GM03348 (cell line): ENCODE results near the gene SPOCK3.
"Not testable (repeated sequence)": the region's sequence is repeated elsewhere in the genome, so short reads cannot be mapped to it uniquely, and the experiment has no call there.

ENCODE experiments used
- DNase-seq: peaks from one replicate; pipeline ENCODE4 v3.0.0; 2012; ENCODE audit warnings: low spot score

The SPOCK3 gene

DNA sequence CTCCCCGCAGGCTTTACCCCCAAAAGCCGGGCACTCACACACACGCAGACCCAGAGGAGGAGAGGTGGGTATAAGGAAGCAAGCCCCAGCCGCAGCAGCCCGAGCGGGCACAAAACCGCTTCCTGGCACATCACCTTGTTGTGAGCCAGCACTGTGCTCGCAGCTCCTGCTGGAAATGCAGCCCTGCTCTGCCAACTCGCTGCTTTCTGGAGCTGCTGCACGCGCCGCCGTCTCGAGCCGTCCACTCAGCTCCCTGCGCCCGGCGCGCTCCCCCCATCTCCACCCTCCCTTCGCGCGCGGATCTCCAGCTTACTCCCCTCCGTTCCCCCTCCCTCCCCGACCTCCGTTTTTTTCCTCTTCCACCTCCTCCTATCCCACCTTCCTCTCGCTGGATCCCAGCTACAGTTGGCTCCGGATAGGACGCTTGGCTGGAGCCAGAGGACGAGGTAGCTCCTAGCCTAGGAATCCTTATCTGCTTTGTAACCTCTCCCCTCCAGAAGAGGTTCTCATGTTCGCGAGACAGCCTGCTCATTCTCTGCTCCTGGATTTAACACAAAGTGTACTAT, at the start of gene SPOCK3:
Gene SPOCK3 (minus strand): TSS at position 179 of the 566 bp plus-strand sequence.
- DNase-seq, result peak; percentile 36

DNA sequence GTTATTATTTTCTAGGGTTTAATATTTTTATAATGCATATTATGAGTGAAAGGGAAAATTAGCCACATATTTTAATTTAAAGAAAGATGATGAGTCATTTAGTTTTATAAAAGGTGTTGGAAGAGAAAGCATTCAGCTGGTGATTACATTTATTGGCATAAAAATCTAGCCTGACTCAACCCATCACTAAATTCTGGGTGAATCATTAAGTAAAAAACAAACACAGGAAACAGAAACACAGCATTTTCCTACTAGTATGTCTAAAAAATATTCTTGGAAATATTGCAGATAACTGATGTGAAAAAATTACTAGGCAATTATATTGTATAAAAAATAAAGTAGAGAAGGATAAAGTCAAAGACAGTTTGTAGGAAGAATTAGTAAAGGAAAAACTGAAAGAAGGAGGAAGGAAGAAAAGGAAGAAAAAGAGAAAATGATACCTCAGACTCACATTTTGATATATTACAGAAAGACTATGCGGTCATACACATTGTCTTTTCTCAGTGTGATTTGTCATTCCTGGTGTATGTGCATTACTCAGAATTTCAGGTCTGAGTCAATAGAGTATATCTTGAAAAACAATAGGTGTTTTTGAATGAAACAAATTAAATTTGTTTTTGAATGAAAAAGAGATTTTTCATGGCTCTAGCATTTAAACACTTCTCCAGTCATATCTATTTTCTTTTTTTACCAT, 48.0 kb upstream of the SPOCK3 start:
- DNase-seq, result no peak

DNA sequence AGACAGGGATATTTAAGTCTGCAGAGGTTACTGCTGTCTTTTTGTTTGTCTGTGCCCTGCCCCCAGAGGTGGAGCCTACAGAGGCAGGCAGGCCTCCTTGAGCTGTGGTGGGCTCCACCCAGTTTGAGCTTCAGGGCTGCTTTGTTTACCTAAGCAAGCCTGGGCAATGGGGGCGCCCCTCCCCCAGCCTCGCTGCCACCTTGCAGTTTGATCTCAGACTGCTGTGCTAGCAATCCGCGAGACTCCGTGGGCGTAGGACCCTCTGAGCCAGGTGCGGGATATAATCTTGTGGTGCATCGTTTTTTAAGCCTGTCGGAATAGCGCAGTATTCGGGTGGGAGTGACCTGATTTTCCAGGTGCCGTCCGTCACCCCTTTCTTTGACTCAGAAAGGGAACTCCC, 47.3 kb upstream of the SPOCK3 start:
- DNase-seq, result not testable (repeated sequence)

DNA sequence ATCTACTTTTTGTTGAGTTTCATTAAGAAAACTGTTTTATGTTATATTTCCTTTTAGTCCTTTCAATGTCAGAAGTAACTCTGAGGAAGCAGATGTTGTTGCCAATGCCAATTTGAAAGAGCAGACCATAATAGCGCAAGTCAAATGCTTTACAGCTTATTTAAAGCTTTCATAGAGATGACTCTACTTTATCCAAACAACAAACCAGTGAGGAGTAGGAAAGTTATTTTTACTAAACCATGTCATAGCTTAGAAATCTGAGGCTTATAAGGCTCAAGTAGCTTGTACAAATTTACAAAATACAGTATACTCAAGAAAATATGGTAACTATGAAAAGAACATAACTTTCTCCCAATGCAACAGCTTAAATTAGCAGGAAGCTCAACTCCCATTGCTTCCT, 40.1 kb upstream of the SPOCK3 start:
- DNase-seq, result no peak

DNA sequence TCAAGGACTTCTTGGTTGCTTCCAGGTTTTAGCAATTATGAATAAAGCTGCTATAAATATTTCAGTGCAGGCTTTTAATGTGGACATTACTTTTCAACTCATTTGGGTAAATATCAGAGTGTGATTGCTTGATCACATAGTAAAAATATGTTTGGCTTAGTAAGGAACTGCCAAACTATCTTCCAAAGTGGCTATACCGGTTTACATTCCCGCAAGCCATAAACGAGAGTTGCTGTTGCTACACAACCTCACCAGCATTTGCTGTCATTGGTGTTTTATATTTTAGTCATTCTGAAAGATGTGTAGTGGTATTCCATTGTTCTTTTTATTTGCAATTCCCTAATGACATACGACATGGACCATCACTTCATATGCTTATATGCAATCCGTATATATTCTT, 30.9 kb upstream of the SPOCK3 start:
- no peak for DNase-seq

DNA sequence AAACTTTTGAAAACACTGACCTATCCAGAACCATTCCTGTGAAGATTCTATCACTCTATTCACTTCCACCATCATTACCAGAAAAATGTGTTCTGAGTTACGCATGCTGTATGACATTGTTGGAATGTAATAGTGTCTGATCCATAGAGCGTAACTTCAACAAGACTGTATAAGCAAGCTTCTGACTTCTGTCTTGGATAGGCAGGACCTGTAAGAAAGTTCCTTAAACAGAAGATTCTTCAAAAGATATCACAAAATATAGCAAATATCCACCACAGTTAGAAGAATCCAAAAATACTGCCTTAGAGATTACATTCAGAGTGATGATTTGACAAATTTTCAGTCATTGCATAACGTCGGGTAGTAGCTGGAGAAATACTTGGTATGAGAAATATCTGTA, 14.0 kb upstream of the SPOCK3 start:
- no peak for DNase-seq

DNA sequence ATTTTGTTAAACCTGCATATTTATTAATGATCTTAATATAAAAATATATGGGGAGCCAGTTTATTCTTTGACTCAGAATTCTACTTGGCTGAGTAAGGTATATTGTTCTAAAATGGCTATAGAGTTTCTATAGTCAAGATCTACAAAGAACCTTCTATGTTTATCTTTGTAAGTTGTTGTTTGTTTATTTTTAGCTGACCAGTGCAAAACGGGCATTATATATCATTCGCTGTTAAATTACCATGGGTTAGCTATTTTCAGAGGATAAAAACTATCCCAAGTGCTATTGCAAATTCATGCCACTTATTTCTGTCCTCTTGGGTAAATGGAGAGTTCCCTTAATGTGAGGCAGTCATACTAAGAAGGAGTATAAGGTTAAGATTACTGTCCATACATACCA, 5.3 kb upstream of the SPOCK3 start:
- DNase-seq, result no peak

DNA sequence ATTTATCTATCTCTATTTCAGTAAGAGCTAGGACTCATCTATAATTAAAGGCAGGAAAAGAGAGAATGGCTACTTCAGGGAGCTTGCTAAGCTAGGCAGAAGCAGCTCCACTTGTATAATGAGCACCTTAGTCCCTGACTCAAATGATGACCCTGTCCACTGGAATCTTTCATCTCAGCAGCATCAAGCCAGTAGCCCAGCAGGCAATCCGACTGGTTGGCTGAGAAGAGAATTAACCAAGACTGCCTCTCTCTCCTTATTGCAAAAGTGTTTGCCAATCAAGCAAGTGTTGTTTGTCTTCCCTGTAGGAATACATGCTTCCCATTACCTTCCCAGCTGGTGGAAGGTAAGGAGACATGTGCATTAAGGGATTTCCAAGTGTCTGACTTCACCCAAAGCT, 3.9 kb upstream of the SPOCK3 start:
- no peak for DNase-seq

DNA sequence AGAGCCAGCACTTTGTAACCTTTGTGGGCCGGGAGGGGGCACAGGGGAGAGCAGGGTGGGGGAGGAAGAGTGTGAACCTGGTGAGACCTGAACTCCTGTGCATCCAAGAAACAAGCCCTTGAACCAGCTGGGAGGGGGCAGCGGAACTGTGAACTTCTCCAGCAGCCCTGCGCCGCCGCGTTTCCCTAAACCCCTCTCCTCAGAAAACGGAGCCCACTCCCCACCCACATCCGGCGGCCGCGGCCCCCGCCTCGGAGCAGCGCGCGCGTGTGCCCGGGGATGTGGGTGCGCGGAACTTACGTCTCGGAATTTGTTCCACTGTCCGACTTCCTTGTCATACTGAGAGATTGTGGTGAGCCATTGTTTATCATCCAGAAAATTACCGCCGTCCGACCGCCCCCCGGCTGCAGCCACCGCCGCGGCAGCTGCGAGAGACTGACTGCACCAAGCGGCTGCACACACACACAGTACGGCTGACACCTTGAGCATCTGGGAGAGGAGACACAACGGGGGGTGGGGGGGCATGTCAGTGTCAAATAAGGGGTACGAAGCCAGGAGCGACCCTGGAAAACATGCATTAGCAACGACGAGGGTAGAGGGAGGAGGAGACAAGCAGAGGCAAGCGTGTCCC, 494 bp downstream of the SPOCK3 start:
- DNase-seq, result peak; percentile 5

DNA sequence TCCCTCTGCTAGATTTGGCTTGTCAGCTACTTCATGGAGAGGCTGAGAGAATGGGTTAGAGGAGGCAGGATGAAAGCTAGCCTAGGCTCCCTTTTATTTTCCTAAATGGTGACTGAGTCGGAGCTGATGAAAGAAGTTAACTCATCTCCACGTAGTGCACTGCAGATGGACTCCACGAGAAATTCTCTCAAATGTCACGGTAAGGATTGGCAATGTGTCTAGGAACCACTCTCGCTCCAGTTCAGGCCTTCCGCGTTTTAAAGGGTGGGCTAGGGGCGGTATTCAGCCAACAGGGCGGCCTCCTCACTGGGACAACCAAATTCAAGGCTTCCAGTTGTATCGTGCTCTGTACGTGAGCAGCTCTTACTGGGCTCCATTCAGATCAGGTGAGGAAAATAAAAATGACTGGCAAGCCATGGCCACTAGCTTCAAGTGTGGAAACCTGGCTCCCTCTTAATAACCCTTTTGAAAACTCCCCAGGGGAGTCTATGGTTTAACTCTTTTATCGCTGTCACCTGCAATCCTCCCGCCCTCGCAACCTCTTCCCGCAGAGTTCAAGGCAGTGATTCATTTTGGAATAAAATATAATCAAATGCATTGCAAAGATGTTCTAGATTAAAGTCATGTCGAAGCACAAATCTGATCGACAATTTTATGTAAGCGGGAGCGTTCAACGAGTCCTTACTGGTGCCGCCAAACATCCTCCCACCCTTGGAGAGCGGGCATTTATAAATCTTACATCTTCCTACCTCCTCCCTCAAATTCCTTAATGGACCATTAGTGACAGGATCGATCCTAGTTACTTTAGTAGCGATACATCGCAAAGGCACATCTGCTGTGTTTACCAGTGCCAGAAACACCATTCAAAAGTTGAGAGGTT, 1.2 kb downstream of the SPOCK3 start:
- no peak for DNase-seq

DNA sequence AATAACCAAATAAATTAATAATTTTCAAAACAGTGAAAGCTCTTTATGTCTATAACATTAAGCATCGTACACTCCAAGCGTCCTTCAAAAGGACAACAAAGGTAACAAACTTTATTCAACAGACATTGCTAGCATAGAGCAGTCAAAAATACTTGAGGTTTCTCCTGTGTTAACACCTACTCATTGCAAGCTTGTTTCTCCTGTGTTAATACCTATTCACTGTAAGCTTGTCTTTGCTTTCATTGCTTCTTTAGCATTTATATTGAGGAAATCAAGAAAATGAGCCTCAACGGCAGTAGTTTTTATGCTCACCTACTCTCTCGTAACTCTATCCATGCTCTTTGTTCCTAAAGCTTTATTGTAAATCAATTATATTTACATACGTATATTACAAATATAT, 3.5 kb downstream of the SPOCK3 start:
- no peak for DNase-seq

DNA sequence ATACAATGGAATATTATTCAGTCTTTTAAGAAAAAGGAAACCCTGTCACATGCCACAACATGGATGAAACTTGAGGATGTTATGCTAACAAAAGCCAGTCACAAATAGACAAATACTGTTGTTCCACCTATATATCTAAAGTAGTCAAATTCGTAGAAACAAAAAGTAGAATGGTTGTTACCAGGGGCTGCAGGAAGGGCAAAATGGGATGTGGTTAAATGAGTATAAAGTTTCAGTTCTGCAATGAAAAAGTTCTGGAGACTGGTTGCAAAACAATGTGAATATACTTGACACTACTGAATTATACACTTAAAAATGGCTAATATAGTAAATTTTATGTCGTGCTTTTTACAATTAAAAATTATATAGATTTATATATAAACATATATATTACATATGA, 12.2 kb downstream of the SPOCK3 start:
- DNase-seq, result no peak

DNA sequence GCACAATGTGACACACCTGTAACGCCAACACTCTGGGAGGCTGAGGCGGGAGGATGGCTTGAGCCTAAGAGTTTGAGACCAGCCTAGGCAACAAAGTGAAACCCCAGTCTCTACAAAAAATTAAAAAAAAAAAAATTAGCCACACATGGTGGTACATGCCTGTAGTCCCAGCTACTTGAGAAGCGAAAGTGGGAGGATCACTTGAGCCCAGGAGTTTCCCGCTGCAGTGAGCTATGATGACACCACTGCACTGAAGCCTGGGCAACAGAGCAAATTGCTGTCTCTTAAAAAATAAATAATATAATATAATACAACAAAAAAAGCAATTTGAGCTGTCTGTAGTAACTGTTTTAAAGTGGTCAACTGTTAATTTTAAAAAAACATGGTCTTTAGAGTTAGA, 13.2 kb downstream of the SPOCK3 start:
- DNase-seq, result no peak

DNA sequence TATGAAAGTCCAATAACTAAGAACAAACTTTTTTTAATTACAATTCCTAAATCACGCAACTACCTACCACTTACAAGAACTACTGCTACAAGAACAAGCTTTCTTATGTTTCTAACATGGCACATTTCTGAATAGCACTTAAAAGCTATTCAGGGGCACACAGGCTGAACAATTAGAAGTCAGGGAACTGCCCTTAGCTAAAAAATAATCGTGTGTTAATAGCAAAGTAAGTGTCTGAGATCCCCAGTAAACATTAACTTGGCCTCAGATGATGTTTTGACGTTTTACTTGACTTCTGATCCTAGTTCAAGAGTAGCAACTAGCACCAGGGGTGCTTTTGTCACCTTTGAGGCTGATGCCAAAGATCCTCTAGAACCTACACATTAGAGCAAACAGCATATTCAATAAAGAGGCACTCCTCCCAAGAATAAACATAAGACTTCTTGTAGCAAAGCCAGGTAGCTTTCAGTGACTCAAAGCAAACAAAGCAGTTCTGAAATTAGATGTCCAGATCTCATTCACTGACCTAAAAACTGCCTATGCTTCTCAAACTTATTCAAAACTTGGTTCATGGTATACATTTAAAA, 16.2 kb downstream of the SPOCK3 start:
- no peak for DNase-seq

DNA sequence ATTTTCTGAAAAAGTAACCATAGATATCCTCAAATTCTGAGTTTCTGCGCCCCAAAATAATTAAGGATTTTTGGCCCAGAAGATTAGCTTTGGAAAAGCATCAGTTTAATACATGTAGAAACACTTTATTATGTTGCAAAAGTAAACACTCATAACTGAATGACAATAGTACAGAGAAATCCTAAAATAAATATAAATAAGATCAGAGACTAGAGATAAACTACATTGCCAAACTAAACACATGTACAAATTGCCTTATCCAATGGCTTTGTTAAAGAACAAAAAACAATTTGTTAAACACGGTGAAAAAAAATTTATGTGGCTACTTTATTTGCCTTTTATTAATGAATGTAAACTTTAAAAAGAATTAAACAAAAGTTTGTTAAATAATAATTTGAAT, 17.5 kb downstream of the SPOCK3 start:
- DNase-seq, result no peak

DNA sequence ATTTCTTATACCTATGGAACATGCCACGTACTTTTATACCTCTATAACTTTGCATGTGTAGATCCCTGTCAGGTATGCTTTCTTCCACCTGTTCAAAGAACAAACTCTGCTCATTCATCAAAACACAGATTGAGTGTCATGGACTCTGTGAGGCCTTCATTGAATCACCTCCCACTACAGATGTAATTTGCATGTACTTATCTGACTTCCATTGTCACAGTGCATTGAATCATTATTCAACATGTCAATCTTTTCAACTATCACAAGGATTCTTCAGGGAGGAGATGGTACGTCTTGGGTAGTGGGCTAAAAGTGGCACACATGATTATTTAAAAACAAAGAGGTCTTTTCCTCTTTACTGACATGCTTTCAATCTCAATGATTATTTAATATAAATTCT, 24.1 kb downstream of the SPOCK3 start:
- no peak for DNase-seq

DNA sequence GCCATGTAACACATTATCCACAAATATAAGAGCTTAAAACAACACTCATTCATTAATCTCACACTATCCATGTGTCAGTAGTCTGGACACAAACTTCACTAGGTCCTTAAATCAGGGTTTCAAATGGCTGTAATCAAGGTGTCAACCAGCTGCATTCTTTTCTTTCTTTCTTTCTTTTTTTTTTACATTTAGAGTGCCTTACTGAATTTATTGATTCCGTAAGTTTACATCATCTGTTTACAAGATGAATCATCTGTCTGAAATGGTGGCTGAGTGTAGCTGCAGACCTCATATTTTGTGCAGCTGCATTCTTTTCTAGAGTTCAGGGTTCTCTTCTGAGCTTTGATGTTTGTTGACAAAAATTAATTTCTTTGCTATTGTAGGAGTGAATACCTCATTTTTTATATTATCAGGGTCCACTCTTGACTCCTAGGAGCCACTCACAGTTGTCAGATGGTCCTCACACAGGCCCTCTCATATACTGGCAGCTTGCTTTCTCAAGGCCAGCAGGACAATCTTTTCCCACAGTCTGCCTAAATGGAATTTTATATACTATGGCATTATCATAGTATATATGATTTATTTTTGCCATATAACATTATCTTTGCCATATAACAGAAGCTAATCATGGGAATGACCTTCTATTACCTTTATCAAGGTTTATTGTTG, 37.8 kb downstream of the SPOCK3 start:
- DNase-seq, result no peak

DNA sequence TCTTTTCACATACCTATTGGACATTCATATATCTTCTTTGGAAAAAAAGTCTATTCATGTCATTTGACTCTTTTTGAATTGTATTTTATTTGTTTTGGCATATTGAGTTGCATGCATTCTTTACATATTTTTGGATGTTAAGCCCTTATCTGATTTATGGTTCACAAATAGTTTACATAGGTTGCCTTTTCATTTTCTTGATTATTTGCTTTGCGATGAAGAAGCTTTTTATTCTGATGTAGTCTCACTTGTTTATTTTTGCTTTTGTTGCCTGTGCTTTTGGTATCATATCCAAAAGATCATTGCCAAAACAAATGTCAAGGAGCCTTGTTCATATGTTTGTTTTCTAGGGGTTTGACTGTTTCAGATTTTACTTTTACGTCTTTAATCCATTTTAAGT, 43.9 kb downstream of the SPOCK3 start:
- no peak for DNase-seq

DNA sequence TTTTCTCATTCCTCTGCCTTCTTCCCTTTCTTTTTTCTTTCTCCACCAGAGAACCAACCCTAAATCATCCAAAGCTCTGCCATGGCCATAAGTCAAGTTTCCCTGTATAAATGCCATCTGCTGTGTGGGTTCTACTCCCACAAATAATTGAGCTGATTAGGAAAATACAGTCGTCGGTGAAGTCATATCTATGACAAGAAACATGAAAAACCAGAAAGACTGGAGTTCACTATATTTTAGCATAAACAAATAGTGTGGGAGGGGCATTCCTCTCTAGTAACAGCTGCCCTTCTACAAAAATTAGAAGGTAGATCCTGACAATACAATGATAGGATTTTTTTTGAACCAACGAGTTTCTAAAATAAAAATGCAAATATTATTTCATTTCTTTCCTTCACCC, 48.8 kb downstream of the SPOCK3 start:
- DNase-seq, result no peak

DNA sequence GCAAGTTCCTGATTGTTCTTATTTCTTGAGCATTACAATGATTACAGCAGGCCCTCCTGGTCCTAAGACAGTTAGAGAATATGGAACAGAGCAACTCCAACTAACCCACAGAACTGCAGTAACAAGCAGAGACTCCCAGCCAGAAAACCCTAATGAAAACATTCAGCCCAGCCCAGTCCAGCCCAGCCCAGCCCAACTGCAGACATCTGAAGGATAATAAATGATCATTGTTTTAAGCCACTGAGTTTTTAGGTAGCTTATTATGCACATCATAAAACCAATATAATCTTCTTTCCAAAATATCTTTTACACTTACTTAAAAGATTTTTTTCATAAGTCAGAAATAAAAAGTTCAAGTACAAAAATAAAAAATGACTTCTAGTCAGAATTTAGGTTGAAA, 51.3 kb downstream of the SPOCK3 start:
- DNase-seq, result no peak

DNA sequence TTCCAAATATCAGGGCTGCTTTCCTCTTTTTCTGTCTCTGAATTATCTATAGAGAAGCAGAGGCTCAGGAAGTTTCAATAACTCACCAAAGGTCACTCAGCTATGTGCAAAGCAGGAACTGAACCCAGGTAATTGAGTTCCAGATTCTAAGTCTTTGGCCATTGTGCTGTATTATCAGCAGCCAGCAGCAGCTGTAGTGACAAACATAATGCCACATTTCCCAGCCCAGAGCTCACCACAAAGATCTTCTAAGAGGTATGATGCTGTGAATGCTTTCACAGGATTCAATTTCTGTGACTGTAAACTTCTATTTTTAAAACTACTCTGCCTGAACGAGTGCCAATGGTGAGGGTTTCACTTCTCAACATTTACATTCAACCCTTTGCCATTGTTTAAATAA, 56.4 kb downstream of the SPOCK3 start:
- no peak for DNase-seq
